ENCODE measurements around the gene TCP11L1. TPM values are rescaled to one million over a fixed set of nuclear protein-coding genes. Genes with fewer than 3 reads are reported as not detected.

Gene TCP11L1
- total RNA-seq, 4 donors from 2014 or later: 45.9 to 122 (median 61.8) TPM

DNA sequence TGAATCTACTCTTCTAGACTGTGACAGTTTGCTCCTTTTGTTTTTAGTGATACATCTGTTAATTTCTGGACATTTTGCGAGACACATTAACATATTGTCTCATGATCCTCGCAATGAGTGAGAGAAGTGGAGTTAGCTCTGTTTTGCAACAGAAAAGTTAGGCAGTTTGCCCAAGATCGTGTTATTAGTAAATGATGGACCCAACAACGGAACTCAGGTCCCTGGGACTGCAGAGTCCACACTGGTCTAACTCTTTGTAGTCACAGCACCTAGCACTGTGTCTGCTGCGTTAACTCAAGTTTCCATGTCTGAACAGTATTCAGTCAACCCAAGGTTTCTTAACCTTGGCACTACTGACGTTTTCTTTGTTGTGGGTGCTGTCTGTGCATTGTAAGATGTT is 20.5 kb upstream of the TCP11L1 start:
- DNase-seq (ENCODE audit: low spot score in 2 of 2): no peak
- H3K36me3 ChIP-seq: no peaks in the 10 kb centered on the region
- H3K9me3 ChIP-seq: no peaks in the 10 kb centered on the region
- no peak overlapping the region for H3K27ac ChIP-seq
- peaks cover 0 to 5% of the 10 kb centered on the region in 2 donors for H3K27me3 ChIP-seq
- peaks cover 0 to 31% (median 2%) of the 10 kb centered on the region in 4 donors for H3K4me1 ChIP-seq
- H3K4me3 ChIP-seq: no peak overlapping the region
- WGBS, 2 donors: 72 to 88% methylated on average over 6 of the region's 6 CpGs
- TF ChIP-seq POLR2A (IDR thresholded peaks at IDR 0.05) (no peak), EP300 (IDR thresholded peaks at IDR 0.05) (no peak)
- TF ChIP-seq, protein P1, sequence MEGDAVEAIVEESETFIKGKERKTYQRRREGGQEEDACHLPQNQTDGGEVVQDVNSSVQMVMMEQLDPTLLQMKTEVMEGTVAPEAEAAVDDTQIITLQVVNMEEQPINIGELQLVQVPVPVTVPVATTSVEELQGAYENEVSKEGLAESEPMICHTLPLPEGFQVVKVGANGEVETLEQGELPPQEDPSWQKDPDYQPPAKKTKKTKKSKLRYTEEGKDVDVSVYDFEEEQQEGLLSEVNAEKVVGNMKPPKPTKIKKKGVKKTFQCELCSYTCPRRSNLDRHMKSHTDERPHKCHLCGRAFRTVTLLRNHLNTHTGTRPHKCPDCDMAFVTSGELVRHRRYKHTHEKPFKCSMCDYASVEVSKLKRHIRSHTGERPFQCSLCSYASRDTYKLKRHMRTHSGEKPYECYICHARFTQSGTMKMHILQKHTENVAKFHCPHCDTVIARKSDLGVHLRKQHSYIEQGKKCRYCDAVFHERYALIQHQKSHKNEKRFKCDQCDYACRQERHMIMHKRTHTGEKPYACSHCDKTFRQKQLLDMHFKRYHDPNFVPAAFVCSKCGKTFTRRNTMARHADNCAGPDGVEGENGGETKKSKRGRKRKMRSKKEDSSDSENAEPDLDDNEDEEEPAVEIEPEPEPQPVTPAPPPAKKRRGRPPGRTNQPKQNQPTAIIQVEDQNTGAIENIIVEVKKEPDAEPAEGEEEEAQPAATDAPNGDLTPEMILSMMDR (IDR thresholded peaks at IDR 0.05): no peak

DNA sequence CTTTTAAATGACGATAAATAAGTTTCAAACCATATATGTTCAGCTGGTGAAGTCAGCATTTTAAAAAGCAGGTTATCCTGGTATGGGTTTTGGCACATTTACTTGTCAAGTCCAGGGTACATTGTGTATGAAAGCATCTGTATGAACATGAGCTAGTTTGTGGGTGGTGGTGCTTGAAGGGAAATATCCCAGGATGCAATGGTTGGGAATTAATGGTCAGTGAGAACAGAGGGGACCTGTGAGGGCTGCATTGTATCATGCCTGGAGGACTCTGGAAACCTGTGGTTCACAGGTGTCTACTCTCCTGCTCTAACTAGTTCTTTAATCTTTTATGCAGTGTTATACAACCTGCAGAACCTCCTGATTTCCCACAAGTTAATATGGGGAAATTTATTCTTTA is 17.9 kb upstream of the TCP11L1 start:
- TF ChIP-seq, protein P1 (IDR thresholded peaks at IDR 0.05): no peak
- no peak for TF ChIP-seq POLR2A (IDR thresholded peaks at IDR 0.05)
- TF ChIP-seq EP300 (IDR thresholded peaks at IDR 0.05): no peak
- 98% methylated on average over 1 of the region's 1 CpG for WGBS, 2 donors
- Histone ChIP-seq H3K4me3 (no peak overlapping the region), H3K27ac (no peak overlapping the region), H3K4me1 (peaks cover 0 to 32% (median 2%) of the 10 kb centered on the region in 4 donors), H3K9me3 (no peaks in the 10 kb centered on the region), H3K27me3 (no peaks in the 10 kb centered on the region), H3K36me3 (no peaks in the 10 kb centered on the region)
- no peak for DNase-seq (ENCODE audit: low spot score in 2 of 2)

DNA sequence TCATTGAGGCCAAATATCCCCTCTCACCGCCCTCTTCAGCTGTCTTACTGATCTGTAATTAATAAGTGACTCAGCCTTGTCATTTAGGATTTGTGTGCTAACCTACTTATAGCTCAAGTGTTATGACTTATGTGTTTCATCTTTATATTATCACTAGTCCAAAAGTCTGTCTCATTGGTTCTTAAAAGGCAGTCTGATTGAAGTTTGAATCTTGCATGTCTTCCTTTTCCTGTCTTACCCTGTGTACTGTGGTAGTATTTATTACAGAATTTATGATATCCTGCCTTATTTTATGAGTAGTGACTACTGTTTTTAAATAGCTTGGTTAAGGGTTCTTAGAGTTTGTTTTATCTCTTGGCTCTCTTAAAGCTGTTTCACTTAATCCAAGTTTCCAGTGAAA is 17.4 kb upstream of the TCP11L1 start:
- no peaks in the 10 kb centered on the region for H3K36me3 ChIP-seq
- no peaks in the 10 kb centered on the region for H3K27me3 ChIP-seq
- peaks cover 0 to 28% (median 2%) of the 10 kb centered on the region in 4 donors for H3K4me1 ChIP-seq
- TF ChIP-seq EP300 (IDR thresholded peaks at IDR 0.05): no peak
- TF ChIP-seq, protein P1 (IDR thresholded peaks at IDR 0.05): no peak
- no peak for TF ChIP-seq POLR2A (IDR thresholded peaks at IDR 0.05)
- no peak for DNase-seq (ENCODE audit: low spot score in 2 of 2)
- no peaks in the 10 kb centered on the region for H3K9me3 ChIP-seq
- WGBS, 2 donors: 44 to 89% methylated on average over 1 of the region's 1 CpG
- no peak overlapping the region for H3K4me3 ChIP-seq
- H3K27ac ChIP-seq: no peak overlapping the region

DNA sequence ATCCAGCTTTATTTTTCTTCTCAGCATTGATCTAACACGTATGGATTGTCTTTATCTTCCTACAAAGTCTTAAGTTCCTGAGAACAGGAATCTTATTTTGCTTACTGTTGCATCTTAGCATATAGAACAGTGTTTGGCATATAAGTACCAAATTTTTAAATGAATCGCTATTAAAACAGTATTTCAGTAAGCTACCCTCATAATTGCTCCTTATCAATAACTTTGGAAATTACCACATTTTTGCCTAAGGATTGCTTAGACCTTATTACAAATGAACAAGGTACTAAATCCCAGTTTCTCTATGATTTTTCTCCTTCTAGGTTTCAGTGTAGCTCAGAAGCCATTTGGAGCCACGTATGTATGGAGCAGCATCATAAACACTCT is 14.0 kb upstream of the TCP11L1 start:
- no peak overlapping the region for H3K4me3 ChIP-seq
- TF ChIP-seq EP300 (IDR thresholded peaks at IDR 0.05) (no peak), POLR2A (IDR thresholded peaks at IDR 0.05) (no peak)
- TF ChIP-seq, protein P1 (IDR thresholded peaks at IDR 0.05): no peak
- 77 to 82% methylated on average over 3 of the region's 3 CpGs for WGBS, 2 donors

DNA sequence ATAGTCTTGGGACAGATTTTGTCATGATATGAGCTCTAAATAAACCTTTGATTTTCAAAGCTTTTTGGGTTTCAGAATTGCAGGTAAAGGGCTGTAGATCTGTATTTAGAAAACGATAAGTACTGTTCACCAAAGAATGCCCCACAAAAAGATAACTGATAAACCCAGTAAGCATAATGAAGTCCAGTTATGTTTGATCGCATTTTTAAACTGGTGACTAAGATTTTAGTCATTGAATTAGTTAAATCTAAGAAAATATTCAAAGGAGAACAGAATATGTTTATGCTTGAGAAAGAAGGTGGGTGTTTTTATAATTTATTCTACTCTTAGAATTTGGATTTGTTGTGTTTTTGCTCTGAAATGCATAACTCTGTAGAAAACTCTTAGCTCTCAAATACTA is 12.1 kb upstream of the TCP11L1 start:
- Histone ChIP-seq H3K36me3 (peaks cover 0 to 5% (median 0%) of the 10 kb centered on the region in 3 donors), H3K4me1 (peaks cover 0 to 20% (median 2%) of the 10 kb centered on the region in 4 donors), H3K27me3 (no peaks in the 10 kb centered on the region), H3K4me3 (no peak overlapping the region), H3K27ac (peak overlapping the region in 2 of 4 donors; percentile 46 to 65), H3K9me3 (no peaks in the 10 kb centered on the region)
- TF ChIP-seq EP300 (IDR thresholded peaks at IDR 0.05) (no peak), POLR2A (IDR thresholded peaks at IDR 0.05) (no peak)
- TF ChIP-seq, protein P1 (IDR thresholded peaks at IDR 0.05): no peak
- no peak for DNase-seq (ENCODE audit: low spot score in 2 of 2)
- 50 to 51% methylated on average over 2 of the region's 2 CpGs for WGBS, 2 donors

More for the DNA sequence above, 14.0 kb upstream of the TCP11L1 start:
- peak overlapping the region in 1 of 4 donors; percentile 40 for H3K27ac ChIP-seq
- H3K4me1 ChIP-seq: peaks cover 0 to 24% (median 2%) of the 10 kb centered on the region in 4 donors
- H3K36me3 ChIP-seq: no peaks in the 10 kb centered on the region
- H3K27me3 ChIP-seq: no peaks in the 10 kb centered on the region
- H3K9me3 ChIP-seq: no peaks in the 10 kb centered on the region
- DNase-seq (ENCODE audit: low spot score in 2 of 2): no peak

Data from tibial nerve (tissue), 4 donors.